Endometrial microvascular endothelial cells (primary cell): ENCODE data around the gene SRSF2. TPM values are rescaled to one million over a fixed set of nuclear protein-coding genes. Genes with fewer than 3 reads are reported as not detected.
"Not testable (repeated sequence)": the region's sequence is repeated elsewhere in the genome, so short reads cannot be mapped to it uniquely, and the experiment has no call there.

Experiments
- in situ Hi-C: cut with HindIII; loops from 2 replicates; pipeline ENCODE4 v1.10.0; 2017; ENCODE audit warnings: low sequenced_read_pairs, low pct_unique_long_range_greater_than_20kb; ENCODE audit errors: inconsistent ontology term
- total RNA-seq: library from RNA; depleted of rRNA; stranded (reverse); fragments of >200 nt; gene quantifications from one replicate; pipeline ENCODE4 v1.2.3, GENCODE V29; 2015; ENCODE audit errors: inconsistent ontology term

The SRSF2 gene
- total RNA-seq, 1 donor from 2014 or later, result 387 TPM

- in situ Hi-C loops, result no loop called here
These were observed 3.4 kb upstream of the SRSF2 start for GRCh38 chr17:76740329-76741118.

- in situ Hi-C loops, result not testable (repeated sequence)
These were observed 2.5 kb upstream of the SRSF2 start for GRCh38 chr17:76739568-76740115.

GRCh38 chr17:76738468-76738850 is 1.3 kb upstream of the SRSF2 start:
- in situ Hi-C loops, result no loop called here

DNA sequence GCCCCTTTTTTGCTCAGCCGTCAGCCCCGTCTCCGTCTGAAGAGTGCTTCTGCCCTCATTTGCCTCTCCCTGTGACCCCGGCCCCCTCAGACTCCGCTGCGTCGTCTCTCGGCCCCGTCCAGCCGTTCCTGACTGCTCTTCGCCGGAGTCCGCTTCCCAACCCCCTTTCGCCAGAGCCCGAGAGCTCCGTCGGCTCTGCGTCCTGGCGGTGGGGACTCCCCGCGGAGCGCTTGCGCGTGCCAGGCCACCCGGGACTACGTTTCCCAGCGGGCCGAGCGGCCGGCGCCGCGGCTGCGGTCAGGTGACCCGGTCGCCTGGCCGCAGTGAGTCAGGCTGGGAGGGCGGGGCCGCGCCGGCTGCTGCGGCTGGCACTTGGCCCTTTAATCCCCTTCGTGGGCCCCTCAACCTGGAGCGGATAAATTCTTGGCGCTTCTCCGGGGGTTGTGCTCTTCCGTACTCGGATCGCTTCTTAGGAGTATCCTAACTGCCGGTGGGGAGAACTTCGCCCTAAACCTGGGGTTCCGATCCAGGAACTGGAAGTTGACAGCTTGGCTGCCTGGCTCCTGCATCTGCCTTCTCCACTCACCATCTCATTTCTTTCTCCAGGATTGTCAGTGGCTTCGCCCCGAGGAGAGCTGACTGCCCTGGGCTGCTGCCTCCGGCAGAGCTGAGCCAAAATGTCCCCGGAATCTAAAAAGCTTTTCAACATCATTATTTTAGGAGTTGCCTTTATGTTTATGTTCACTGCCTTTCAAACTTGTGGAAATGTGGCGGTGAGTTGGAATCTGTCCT is 741 bp upstream of the SRSF2 start, which contains the start of gene MFSD11:
Gene MFSD11, plus strand, starts transcription at position 444 of the 792 bp plus-strand sequence. Its CDS starts 234 bp downstream, at position 678.
- in situ Hi-C loops, result no loop called here

GRCh38 chr17:76736349-76737081 is 616 bp downstream of the SRSF2 start:
- in situ Hi-C loops, result no loop called here

DNA sequence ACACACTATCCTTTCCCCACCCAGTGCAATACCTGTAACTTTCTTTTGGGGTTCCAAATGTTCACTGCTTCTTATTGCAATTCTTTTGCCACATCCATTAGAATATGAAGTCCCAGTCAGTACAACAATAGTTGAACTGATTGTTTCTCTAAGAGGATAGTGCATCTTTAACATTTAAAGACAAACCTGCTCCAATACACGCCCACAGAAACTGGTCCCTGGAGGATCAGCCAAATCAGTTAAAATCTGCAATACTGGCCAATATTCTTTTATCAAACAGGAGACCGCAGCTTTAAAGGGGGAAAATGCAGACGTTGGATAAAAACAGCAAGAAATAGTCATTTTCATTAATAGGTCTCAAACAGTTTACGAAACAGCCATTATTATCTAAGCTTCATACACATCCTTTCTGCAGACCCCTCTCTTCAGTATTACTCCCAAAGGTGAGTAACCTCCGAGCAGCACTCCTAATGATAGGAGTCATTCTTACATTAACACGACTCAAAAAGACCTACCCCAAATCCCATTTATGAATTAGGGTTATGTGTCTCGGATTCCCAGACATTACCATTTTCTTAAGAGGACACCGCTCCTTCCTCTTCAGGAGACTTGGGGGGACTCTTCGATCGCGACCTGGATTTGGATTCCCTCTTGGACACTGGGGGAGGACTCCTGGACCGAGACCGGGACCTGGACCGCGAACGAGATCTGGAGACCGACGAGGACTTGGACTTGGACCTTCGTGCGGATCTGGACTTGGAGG is 1.4 kb downstream of the SRSF2 start:
- in situ Hi-C loops, result no loop called here

GRCh38 chr17:76735006-76735405 is 2.1 kb downstream of the SRSF2 start:
- in situ Hi-C loops, result no loop called here

DNA sequence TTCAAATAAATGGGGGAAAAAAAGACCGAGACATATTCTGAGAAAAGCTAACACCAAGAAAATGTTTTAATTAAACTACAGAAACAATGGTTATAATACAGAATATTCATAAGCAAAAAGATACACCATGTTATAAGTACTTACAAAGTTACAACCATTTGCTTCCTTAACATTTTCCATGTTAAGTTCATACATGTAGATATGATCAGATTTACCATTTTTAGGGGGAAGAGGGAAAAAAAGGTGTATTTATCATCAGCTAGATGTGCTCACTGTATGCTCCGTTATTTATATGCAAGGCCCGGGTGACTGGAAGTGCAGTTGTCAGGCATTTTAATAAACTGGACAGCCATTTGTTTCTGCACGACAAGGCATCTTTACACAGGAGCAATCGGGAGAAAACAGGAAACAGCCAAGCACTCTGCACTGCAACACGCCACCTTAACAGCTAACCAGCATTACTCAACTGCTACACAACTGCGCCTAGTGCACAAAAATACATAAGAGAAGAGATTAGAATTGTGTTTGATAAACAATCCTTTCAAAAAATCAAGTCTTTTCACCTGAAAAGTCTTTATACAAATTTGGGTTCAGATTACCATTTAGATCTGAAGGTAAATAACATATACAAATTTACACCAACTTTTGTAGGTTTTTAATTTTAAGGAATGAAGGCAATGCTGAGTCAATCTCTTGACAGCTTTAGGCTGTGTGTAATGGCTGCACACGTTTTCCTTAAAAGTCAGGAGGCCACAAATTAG is 2.9 kb downstream of the SRSF2 start:
- in situ Hi-C loops, result no loop called here

GRCh38 chr17:76733618-76733957 is 3.5 kb downstream of the SRSF2 start:
- in situ Hi-C loops, result no loop called here

DNA sequence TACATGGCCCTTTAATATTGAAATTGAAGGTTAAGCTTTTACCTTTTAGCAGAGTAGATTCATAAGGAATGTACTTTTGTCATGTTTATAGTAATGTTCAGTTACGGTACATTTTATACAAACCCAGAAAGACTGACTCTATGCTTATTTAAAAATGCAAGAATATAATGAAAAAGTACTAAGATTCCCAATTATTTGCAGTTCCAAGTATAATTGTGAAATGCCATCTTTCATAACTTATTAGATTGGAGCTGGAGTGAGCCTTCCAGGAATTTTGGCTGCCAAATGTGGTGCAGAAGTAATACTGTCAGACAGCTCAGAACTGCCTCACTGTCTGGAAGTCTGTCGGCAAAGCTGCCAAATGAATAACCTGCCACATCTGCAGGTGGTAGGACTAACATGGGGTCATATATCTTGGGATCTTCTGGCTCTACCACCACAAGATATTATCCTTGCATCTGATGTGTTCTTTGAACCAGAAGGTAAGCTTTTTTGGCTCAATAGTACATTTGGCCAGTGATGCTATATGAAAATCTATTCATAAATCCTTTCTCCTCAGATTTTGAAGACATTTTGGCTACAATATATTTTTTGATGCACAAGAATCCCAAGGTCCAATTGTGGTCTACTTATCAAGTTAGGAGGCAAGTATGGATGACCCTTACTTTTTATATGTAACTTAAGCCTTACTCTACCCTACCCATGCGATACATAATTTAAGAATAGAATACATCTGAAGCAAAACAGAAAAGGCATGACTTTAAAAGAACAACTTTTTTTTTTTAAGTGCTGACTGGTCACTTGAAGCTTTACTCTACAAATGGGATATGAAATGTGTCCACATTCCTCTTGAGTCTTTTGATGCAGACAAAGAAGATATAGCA is 4.2 kb downstream of the SRSF2 start:
- in situ Hi-C loops, result no loop called here

- in situ Hi-C loops, result not testable (repeated sequence)
These were observed 5.1 kb downstream of the SRSF2 start for GRCh38 chr17:76731800-76732733.

DNA sequence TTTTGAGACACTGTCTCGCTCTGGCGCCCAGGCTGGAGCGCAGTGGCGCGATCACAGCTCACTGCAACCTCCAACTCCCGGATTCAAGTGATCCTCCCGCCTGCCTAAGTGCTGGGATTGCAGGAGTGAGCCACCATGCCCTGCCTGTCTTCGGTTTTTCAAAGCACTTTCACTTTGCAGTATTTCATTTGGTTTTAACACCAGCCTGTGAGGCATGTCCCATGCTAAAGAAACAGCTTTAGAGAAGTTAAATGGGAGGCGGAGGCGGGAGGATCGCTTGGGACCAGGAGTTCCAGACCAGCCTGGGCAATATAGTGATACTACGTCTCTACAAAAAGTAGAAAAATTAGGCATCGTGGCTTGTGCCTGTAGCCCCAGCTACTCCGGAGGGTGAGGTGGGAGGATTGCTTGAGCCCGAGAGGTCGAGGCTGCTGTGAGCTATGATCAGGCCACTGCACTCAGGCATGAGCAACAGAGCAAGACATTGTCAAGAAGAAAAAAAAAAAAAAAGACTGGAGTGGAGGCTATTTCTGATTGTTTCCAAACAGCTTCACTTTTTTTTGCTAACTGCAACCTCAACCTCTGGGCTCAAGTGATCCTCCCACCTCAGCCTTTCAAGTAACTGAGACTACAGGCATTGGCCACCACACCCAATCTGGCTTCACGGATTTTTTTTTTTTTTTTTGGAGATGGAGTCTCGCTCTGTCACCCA is 9.2 kb downstream of the SRSF2 start:
- in situ Hi-C loops, result no loop called here

- in situ Hi-C loops, result no loop called here
These were observed 10.1 kb downstream of the SRSF2 start, which contains the start of gene METTL23 for GRCh38 chr17:76726776-76727718. Gene METTL23 (plus strand): TSS chr17:76726839. CDS start chr17:76729711, 2,872 bp downstream.

DNA sequence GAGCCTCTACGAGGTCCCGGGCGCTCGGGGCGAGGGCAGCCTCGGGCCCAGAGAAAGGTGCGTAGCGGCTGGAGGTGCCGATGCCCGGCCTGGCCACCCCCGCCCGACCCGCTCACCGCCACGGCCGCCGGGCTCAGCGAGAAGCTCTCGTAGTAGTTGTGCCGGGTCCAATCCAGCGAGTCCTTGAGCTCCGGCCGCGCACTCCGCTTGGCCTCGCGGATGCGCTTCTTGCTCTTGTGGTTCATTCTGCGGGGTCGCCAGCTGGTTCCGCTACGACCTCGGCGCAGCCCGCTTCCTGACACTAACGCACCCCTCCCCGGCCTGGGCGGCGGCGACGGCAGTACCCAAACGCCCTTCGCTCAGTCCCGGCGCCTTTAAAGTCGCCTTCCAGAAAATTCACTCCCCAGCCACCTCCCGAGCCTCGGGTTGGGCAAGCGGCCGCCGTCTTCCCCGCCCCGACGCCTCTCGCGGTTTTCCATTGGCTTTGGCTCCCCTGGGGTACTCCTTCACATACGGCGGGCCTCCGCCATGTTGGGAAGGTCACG is 10.8 kb downstream of the SRSF2 start, which contains the start of gene JMJD6:
Gene JMJD6, minus strand, starts transcription at position 376 of the 545 bp plus-strand sequence. Its CDS starts 131 bp downstream, at position 245.
- in situ Hi-C loops, result no loop called here
